GM21360 (cell line): ENCODE results near the gene MAP4K5.
A peak's percentile ranks its signal among the peaks of the same experiment; 100 is the strongest.
"Not testable (repeated sequence)": the region's sequence is repeated elsewhere in the genome, so short reads cannot be mapped to it uniquely, and the experiment has no call there.

Source experiments
- ATAC-seq: cut with Tn5 transposase; IDR thresholded peaks from one replicate; pipeline ENCODE4 v1.9.1; 2021; ENCODE audit warnings: mild to moderate bottlenecking, moderate library complexity; ENCODE audit not compliant: unreplicated experiment

The MAP4K5 gene

GRCh38 chr14:50532502-50533240 is at the start of gene MAP4K5:
Gene MAP4K5, minus strand, starts transcription at chr14:50532569. Its CDS starts 520 bp downstream, at chr14:50532049.
- ATAC-seq = peak; percentile 94

- no peak for ATAC-seq
Observed at GRCh38 chr14:50578433-50578832, 46.1 kb upstream of the MAP4K5 start.

DNA sequence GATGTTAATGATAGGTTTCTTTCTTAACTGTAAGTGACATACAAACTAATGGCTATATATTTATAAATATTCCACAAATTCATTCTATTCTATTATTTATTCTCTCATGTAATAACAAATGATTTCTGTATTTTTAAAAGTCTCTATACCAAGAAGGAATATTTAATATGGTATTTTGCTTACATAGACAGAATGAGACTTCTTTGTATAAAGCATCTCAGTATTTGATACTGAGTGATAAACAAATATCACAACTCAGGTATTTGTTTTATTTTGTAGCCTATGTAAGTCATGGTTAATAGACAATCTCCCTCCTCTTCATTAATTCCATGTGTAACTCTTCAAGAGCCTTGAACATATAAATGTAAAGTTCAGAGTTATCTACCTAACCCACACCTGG is 45.6 kb upstream of the MAP4K5 start:
- ATAC-seq = no peak

DNA sequence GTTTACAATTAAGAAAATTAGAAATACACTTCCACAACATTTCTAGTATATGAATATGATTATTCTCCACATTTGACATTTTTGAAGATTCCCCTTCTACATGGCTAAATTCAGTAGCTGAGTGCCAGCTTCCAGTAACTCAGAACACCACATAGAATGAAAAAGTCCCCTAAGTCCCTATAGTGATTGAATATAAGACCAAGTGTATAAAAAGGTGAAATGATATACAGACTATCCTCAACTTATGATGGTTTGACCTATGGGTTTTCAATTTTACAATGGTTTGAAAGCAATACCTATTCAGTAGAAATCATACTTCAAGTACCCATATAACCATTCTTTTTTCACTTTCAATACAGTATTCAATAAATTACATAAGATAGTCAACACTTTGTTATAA is 43.4 kb upstream of the MAP4K5 start:
- no peak for ATAC-seq

GRCh38 chr14:50573862-50574261 is 41.5 kb upstream of the MAP4K5 start:
- no peak for ATAC-seq

GRCh38 chr14:50569714-50570274 is 37.4 kb upstream of the MAP4K5 start:
- no peak for ATAC-seq

DNA sequence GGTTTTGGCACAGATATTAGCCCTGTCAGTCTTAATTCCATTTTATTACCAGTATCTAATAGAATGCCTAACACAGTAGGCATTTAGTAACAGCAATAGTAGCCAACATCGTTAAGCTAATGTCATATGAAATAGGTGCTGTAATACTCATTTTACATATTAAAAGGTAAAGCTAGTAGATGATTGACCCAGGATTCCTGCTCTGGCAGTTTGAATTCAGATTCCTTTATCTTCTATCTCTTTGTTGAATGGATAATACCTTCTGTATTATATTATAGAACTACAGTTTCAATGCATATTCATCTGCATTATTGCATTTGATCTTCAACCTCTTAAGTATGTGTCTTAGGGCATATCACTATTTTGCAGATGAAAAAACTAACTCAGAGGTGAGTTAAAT is 30.5 kb upstream of the MAP4K5 start:
- no peak for ATAC-seq

DNA sequence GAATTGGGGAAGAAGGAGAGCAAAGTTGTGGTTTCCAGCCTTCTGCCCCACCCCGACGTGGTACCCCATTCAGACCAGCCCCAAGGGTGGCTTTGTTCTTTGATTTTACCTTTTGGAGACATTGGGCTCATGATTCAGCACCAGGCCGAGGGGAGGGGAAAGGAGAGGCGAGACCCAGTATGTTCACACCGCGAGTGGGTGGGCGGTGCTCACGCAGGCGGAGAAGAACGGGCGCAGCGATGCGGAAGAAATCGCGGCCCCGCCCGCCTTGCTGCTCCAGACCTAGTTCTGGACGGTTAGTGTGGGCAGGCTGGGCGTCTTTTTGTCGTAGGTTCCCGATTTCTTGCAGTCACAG is 28.5 kb upstream of the MAP4K5 start:
- ATAC-seq = no peak

GRCh38 chr14:50559990-50560930 is 27.9 kb upstream of the MAP4K5 start, which contains the start of gene ATL1:
Gene ATL1, plus strand, starts transcription at chr14:50560145. Its CDS starts 121 bp downstream, at chr14:50560266.
- ATAC-seq = no peak

- ATAC-seq = not testable (repeated sequence)
Observed at GRCh38 chr14:50552796-50553195, 20.4 kb upstream of the MAP4K5 start.

- ATAC-seq = no peak
Observed at GRCh38 chr14:50551877-50552276, 19.5 kb upstream of the MAP4K5 start.

DNA sequence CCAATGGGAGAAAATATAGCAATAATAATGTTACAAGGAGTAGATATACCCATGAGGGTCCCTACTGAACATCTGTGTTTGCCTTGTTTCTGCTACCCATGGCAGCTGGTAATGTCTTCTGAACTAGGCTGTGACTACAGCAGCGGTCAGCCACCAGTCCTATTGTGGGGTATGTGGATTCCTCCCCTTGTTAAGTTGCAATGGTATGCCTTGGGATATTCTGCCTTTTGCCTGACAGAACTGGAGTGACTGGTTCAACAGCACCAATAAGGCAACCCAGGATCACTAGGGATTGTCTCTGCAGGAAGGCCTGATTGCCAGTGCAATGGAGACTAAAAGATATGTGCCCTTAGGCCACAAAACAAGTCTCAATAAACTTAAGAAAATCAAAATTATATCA is 17.9 kb upstream of the MAP4K5 start:
- ATAC-seq = no peak

GRCh38 chr14:50545618-50546017 is 13.2 kb upstream of the MAP4K5 start:
- ATAC-seq = no peak

GRCh38 chr14:50544911-50545310 is 12.5 kb upstream of the MAP4K5 start:
- no peak for ATAC-seq

- peak; percentile 77 for ATAC-seq
Observed at GRCh38 chr14:50542941-50543418, 10.6 kb upstream of the MAP4K5 start.

DNA sequence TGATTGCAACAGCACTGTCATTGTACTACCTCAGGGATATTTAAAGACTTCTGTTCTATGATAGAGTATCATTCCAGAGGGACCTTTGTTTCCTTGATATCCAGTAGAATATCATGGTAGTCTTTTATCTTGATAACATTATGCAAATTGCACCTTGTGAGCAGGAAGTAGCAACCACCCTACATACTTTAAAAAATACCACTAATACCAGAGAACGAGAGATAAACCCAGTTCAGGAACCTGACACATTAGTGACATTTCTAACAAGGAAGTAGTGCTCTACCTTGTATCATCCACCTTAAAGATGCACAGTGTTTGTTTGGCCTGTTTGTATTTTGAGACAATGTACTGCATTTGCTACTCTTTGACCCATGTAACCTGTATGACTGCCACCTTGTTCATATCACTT is 8.8 kb upstream of the MAP4K5 start:
- no peak for ATAC-seq

DNA sequence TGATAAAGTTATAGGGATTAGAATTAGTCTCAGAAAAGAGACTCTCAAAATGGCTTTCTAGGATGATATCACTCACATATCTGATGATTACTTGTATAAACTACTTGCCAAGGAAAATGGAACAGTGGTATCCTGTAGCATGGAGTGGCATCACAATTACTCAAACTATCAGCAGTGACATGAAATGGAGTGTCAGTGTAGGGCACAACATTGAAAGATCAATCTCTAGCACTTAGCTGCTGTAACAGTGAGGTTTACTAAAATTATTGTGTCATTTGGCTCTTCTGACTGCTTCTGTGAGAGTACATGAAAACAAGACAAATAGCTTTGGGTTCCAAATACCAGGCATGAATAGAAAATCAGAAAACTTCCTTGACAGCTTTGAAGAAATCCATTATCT is 6.7 kb upstream of the MAP4K5 start:
- ATAC-seq = no peak

GRCh38 chr14:50538034-50538433 is 5.7 kb upstream of the MAP4K5 start:
- ATAC-seq = not testable (repeated sequence)

DNA sequence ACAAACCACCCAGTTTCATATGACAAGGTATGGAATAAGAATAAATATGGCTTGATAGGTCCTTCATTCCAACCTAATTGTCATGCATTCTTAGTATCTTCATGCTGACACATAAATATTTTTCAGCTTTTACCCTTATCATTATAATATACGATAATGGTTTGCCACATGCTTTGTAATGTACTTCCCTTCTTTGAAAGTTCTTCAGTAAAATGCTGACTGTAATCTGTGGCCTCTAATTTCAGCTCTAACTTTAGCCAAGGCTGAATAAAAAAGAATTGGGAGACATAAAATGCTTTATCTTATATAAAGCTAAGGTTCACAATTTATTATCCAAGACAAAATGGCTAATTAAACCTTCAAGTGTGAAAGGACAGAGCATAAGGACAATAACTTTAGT is 2.6 kb upstream of the MAP4K5 start:
- ATAC-seq = no peak

GRCh38 chr14:50534416-50534815 is 2.0 kb upstream of the MAP4K5 start:
- ATAC-seq = no peak

DNA sequence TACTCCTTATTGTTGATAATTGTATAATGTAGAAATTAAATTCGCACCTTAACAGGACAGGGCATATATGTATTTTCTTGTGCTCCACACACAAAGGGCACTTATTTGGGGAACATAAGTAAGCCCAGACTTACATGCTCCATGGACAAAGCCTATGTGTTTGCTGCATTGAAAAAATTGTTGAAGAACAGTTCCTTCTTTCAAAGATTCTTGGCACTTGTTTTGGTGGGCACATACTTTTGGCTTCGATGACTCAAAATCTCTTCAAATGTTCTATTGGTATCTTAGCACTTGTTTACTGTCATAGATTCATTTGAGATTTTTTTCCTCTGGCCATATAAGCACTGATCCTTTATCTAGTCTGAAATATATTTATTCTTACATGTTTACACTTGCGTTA is 1.4 kb upstream of the MAP4K5 start:
- no peak for ATAC-seq
